GM21717 (cell line): ENCODE measurements around the gene STH.
"Not testable (repeated sequence)": the region's sequence is repeated elsewhere in the genome, so short reads cannot be mapped to it uniquely, and the experiment has no call there.

Experiments used
- ATAC-seq: cut with Tn5 transposase; IDR thresholded peaks from one replicate; pipeline ENCODE4 v1.9.1; 2021; ENCODE audit warnings: mild to moderate bottlenecking, moderate library complexity; ENCODE audit not compliant: unreplicated experiment

Gene STH

DNA sequence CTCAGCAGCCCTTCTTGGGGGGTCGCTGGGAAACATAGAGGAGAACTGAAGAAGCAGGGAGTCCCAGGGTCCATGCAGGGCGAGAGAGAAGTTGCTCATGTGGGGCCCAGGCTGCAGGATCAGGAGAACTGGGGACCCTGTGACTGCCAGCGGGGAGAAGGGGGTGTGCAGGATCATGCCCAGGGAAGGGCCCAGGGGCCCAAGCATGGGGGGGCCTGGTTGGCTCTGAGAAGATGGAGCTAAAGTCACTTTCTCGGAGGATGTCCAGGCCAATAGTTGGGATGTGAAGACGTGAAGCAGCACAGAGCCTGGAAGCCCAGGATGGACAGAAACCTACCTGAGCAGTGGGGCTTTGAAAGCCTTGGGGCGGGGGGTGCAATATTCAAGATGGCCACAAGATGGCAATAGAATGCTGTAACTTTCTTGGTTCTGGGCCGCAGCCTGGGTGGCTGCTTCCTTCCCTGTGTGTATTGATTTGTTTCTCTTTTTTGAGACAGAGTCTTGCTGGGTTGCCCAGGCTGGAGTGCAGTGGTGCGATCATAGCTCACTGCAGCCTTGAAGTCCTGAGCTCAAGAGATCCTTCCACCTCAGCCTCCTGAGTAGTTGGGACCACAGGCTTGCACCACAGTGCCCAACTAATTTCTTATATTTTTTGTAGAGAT lies 3.4 kb downstream of the STH start:
- no peak for ATAC-seq

DNA sequence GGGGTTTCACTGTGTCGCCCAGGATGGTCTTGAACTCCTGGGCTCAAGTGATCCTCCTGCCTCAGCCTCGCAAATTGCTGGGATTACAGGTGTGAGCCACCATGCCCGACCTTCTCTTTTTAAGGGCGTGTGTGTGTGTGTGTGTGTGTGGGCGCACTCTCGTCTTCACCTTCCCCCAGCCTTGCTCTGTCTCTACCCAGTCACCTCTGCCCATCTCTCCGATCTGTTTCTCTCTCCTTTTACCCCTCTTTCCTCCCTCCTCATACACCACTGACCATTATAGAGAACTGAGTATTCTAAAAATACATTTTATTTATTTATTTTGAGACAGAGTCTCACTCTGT lies 3.9 kb downstream of the STH start:
- no peak for ATAC-seq

DNA sequence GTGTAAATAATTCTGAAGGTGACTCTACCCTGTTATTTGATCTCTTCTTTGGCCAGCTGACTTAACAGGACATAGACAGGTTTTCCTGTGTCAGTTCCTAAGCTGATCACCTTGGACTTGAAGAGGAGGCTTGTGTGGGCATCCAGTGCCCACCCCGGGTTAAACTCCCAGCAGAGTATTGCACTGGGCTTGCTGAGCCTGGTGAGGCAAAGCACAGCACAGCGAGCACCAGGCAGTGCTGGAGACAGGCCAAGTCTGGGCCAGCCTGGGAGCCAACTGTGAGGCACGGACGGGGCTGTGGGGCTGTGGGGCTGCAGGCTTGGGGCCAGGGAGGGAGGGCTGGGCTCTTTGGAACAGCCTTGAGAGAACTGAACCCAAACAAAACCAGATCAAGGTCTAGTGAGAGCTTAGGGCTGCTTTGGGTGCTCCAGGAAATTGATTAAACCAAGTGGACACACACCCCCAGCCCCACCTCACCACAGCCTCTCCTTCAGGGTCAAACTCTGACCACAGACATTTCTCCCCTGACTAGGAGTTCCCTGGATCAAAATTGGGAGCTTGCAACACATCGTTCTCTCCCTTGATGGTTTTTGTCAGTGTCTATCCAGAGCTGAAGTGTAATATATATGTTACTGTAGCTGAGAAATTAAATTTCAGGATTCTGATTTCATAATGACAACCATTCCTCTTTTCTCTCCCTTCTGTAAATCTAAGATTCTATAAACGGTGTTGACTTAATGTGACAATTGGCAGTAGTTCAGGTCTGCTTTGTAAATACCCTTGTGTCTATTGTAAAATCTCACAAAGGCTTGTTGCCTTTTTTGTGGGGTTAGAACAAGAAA lies 5.1 kb downstream of the STH start:
- ATAC-seq, result no peak

DNA sequence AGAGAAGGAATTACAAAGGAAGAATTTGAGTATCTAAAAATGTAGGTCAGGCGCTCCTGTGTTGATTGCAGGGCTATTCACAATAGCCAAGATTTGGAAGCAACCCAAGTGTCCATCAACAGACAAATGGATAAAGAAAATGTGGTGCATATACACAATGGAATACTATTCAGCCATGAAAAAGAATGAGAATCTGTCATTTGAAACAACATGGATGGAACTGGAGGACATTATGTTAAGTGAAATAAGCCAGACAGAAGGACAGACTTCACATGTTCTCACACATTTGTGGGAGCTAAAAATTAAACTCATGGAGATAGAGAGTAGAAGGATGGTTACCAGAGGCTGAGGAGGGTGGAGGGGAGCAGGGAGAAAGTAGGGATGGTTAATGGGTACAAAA lies 7.0 kb downstream of the STH start:
- ATAC-seq, result not testable (repeated sequence)

DNA sequence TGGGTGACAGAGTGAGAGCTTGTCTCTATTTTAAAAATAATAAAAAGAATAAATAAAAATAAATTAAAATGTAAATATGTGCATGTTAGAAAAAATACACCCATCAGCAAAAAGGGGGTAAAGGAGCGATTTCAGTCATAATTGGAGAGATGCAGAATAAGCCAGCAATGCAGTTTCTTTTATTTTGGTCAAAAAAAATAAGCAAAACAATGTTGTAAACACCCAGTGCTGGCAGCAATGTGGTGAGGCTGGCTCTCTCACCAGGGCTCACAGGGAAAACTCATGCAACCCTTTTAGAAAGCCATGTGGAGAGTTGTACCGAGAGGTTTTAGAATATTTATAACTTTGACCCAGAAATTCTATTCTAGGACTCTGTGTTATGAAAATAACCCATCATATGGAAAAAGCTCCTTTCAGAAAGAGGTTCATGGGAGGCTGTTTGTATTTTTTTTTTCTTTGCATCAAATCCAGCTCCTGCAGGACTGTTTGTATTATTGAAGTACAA lies 8.5 kb downstream of the STH start:
- ATAC-seq, result no peak

DNA sequence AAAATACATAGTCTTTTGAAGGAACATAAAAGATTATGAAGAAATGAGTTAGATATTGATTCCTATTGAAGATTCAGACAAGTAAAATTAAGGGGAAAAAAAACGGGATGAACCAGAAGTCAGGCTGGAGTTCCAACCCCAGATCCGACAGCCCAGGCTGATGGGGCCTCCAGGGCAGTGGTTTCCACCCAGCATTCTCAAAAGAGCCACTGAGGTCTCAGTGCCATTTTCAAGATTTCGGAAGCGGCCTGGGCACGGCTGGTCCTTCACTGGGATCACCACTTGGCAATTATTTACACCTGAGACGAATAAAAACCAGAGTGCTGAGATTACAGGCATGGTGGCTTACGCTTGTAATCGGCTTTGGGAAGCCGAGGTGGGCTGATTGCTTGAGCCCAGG lies 9.5 kb downstream of the STH start:
- no peak for ATAC-seq

DNA sequence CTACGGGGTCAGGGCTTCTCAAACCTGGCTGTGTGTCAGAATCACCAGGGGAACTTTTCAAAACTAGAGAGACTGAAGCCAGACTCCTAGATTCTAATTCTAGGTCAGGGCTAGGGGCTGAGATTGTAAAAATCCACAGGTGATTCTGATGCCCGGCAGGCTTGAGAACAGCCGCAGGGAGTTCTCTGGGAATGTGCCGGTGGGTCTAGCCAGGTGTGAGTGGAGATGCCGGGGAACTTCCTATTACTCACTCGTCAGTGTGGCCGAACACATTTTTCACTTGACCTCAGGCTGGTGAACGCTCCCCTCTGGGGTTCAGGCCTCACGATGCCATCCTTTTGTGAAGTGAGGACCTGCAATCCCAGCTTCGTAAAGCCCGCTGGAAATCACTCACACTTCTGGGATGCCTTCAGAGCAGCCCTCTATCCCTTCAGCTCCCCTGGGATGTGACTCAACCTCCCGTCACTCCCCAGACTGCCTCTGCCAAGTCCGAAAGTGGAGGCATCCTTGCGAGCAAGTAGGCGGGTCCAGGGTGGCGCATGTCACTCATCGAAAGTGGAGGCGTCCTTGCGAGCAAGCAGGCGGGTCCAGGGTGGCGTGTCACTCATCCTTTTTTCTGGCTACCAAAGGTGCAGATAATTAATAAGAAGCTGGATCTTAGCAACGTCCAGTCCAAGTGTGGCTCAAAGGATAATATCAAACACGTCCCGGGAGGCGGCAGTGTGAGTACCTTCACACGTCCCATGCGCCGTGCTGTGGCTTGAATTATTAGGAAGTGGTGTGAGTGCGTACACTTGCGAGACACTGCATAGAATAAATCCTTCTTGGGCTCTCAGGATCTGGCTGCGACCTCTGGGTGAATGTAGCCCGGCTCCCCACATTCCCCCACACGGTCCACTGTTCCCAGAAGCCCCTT lies 10.9 kb downstream of the STH start:
- no peak for ATAC-seq

DNA sequence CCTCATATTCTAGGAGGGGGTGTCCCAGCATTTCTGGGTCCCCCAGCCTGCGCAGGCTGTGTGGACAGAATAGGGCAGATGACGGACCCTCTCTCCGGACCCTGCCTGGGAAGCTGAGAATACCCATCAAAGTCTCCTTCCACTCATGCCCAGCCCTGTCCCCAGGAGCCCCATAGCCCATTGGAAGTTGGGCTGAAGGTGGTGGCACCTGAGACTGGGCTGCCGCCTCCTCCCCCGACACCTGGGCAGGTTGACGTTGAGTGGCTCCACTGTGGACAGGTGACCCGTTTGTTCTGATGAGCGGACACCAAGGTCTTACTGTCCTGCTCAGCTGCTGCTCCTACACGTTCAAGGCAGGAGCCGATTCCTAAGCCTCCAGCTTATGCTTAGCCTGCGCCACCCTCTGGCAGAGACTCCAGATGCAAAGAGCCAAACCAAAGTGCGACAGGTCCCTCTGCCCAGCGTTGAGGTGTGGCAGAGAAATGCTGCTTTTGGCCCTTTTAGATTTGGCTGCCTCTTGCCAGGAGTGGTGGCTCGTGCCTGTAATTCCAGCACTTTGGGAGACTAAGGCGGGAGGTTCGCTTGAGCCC lies 11.6 kb downstream of the STH start:
- no peak for ATAC-seq

DNA sequence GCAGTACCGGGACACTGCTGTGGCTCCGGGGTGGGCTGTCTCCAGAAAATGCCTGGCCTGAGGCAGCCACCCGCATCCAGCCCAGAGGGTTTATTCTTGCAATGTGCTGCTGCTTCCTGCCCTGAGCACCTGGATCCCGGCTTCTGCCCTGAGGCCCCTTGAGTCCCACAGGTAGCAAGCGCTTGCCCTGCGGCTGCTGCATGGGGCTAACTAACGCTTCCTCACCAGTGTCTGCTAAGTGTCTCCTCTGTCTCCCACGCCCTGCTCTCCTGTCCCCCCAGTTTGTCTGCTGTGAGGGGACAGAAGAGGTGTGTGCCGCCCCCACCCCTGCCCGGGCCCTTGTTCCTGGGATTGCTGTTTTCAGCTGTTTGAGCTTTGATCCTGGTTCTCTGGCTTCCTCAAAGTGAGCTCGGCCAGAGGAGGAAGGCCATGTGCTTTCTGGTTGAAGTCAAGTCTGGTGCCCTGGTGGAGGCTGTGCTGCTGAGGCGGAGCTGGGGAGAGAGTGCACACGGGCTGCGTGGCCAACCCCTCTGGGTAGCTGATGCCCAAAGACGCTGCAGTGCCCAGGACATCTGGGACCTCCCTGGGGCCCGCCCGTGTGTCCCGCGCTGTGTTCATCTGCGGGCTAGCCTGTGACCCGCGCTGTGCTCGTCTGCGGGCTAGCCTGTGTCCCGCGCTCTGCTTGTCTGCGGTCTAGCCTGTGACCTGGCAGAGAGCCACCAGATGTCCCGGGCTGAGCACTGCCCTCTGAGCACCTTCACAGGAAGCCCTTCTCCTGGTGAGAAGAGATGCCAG lies 12.9 kb downstream of the STH start:
- ATAC-seq, result no peak

DNA sequence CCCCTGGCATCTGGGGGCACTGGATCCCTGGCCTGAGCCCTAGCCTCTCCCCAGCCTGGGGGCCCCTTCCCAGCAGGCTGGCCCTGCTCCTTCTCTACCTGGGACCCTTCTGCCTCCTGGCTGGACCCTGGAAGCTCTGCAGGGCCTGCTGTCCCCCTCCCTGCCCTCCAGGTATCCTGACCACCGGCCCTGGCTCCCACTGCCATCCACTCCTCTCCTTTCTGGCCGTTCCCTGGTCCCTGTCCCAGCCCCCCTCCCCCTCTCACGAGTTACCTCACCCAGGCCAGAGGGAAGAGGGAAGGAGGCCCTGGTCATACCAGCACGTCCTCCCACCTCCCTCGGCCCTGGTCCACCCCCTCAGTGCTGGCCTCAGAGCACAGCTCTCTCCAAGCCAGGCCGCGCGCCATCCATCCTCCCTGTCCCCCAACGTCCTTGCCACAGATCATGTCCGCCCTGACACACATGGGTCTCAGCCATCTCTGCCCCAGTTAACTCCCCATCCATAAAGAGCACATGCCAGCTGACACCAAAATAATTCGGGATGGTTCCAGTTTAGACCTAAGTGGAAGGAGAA lies 13.5 kb downstream of the STH start:
- ATAC-seq, result no peak

DNA sequence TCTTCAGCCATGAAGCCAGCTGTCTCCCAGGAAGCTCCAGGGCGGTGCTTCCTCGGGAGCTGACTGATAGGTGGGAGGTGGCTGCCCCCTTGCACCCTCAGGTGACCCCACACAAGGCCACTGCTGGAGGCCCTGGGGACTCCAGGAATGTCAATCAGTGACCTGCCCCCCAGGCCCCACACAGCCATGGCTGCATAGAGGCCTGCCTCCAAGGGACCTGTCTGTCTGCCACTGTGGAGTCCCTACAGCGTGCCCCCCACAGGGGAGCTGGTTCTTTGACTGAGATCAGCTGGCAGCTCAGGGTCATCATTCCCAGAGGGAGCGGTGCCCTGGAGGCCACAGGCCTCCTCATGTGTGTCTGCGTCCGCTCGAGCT lies 14.1 kb downstream of the STH start:
- no peak for ATAC-seq

DNA sequence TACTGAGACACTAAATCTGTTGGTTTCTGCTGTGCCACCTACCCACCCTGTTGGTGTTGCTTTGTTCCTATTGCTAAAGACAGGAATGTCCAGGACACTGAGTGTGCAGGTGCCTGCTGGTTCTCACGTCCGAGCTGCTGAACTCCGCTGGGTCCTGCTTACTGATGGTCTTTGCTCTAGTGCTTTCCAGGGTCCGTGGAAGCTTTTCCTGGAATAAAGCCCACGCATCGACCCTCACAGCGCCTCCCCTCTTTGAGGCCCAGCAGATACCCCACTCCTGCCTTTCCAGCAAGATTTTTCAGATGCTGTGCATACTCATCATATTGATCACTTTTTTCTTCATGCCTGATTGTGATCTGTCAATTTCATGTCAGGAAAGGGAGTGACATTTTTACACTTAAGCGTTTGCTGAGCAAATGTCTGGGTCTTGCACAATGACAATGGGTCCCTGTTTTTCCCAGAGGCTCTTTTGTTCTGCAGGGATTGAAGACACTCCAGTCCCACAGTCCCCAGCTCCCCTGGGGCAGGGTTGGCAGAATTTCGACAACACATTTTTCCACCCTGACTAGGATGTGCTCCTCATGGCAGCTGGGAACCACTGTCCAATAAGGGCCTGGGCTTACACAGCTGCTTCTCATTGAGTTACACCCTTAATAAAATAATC lies 14.6 kb downstream of the STH start:
- no peak for ATAC-seq

DNA sequence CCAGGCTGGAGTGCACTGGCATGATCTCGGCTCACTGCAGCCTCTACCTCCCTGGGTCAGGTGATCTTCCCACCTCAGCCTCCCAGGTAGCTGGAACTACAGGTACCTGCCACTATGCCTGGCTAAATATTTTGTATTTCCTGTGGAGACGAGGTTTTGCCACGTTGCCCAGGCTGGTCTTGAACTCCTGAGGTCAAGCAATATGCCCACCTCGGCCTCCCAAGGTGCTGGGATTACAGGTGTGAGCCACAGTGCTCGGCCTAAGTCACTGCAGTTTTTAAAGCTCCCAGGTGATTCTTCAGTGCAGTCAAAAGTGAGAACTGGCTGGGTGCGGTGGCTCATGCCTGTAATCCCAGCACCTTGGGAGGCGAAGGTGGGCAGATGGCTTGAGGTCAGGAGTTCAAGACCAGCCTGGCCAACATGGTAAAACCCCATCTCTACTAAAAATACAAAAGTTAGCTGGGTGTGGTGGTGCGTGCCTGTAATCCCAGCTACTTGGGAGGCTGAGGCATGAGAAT lies 20.4 kb downstream of the STH start:
- ATAC-seq, result not testable (repeated sequence)

DNA sequence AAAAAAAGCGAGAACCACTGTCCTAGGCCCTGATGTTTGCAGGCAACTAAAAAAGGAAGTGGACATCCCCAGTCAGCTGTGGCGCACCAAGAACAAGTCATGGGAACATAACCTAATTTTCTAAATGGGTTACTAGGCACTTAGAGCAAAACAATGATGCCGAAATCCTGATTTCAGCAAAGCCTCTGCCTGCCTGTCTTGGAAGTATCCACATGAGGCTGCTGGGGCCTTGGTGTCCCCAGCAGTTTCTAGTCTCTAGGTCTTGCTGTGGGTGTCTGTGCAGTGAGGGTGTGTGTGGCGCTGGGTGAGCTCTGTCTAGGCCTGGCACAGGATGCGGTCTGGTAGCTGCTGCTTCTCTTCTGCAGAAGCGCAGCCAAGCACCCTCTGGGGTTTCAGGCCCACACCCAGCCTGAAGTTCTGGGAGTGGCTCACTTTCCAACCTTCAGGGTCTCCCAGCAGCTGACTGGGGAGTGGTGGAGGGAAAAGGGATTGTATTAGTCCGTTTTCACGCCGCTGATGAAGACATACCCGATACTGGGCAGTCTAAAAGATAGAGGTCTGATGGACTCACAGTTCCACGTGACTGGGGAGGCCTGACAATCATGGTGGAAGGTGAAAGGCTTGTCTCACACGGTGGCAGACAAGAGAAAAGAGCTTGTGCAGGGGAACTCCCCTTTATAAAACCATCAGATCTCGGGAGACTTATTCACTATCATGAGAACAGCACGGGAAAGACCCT lies 21.1 kb downstream of the STH start:
- no peak for ATAC-seq

DNA sequence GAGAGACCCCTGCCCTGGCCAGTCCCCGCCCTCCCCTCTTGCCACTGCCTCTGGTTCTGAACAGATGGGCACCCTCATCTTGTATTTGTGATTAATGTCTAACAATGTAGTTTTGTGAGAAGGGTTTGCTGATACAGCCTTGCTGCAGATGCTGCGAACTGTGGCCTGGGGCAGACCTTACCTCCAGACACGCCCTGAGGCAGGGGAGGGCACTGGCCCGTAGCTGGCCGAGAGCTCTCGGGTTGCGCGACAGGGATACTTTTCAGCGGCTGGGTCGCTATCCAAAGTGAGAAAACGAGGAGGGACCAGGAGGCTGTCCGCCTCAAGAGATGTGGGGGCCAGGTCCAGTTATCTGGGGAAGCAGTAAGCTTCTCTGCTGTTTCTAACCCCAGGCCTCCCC lies 21.9 kb downstream of the STH start:
- no peak for ATAC-seq

DNA sequence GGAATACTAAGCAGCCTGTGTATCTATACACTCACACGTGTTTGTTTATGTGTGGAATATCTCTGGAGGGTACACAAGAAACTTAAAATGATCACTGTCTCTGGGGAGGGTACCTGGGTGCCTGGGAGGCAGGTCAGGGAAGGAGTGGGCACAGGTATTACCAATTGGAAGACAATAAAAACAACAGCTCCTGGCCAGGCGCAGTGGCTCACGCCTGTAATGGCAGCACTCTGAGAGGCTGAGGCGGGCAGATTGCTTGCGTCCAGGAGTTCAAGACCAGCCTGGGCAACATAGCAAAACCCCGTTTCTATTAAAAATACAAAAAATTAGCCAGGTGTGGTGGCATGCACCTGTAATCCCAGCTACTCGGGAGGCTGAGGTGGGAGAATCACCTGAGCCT lies 24.3 kb downstream of the STH start:
- not testable (repeated sequence) for ATAC-seq

DNA sequence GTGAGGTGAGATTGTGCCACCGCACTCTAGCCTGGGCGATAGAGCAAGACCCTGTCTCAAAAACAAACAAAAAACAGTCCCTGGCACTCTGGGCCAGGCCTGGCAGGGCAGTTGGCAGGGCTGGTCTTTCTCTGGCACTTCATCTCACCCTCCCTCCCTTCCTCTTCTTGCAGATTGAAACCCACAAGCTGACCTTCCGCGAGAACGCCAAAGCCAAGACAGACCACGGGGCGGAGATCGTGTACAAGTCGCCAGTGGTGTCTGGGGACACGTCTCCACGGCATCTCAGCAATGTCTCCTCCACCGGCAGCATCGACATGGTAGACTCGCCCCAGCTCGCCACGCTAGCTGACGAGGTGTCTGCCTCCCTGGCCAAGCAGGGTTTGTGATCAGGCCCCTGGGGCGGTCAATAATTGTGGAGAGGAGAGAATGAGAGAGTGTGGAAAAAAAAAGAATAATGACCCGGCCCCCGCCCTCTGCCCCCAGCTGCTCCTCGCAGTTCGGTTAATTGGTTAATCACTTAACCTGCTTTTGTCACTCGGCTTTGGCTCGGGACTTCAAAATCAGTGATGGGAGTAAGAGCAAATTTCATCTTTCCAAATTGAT lies 24.8 kb downstream of the STH start:
- no peak for ATAC-seq

DNA sequence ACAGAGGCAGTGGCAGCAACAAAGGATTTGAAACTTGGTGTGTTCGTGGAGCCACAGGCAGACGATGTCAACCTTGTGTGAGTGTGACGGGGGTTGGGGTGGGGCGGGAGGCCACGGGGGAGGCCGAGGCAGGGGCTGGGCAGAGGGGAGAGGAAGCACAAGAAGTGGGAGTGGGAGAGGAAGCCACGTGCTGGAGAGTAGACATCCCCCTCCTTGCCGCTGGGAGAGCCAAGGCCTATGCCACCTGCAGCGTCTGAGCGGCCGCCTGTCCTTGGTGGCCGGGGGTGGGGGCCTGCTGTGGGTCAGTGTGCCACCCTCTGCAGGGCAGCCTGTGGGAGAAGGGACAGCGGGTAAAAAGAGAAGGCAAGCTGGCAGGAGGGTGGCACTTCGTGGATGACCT lies 25.5 kb downstream of the STH start:
- ATAC-seq, result no peak
